Measurements from ENCODE around the gene SYT7.

- TF ChIP-seq CTCF (IDR thresholded peaks at IDR 0.05): no peak
- no peak for TF ChIP-seq POLR2A (IDR thresholded peaks at IDR 0.05)
These were observed 34.2 kb downstream of the SYT7 start for GRCh38 chr11:61546663-61547062.

All from thyroid gland (tissue), 4 donors.